Mammary epithelial cell (primary cell): ENCODE measurements around the gene SEMA3B.

Source experiments
- EZH2 ChIP-seq: IDR thresholded peaks from 2 replicates; pipeline ENCODE4 v1.6.1; 2012; ENCODE audit warnings: low read length, inconsistent platforms, borderline replicate concordance
- TF ChIP-seq, protein P1 (sequence below), 2 donors: IDR thresholded peaks in 1 of 2; conservative IDR thresholded peaks in 1 of 2; 2 replicates each; pipeline ENCODE4 v1.5.1; 2011 to 2012; ENCODE audit warnings: inconsistent platforms in 2 of 2, low read length in 2 of 2, mild to moderate bottlenecking in 2 of 2, control low read depth in 1 of 2, low read depth in 1 of 2; ENCODE audit not compliant: insufficient read depth in 1 of 2; ENCODE audit errors: extremely low read depth in 1 of 2

DNA sequence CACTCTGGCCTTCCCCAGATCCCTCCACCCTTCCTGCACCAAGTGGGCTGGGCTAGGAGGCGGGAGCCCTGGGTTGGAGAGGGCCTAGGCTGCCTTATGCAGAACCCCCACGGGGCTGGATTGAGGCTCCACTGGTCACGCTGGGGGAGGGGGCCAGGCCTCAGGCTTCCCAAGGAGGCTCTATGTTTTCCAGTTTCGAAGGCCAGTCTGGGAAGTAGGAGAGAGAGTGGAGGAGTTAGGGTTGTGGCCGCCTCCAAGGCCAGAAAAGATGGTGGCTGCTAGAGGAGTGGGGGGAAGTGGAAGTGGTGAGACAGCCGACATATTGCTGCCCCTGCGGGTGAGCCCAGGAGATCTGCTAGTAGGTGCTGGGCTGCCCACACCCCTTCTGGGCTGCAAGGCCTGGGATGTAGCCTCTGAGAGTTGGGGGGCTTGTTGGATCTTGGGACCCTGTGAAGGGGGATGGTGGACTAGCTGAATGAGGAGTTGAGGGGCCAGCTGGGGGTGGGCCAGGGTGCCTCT lies 31.8 kb upstream of the SEMA3B start:
- TF ChIP-seq, protein P1, sequence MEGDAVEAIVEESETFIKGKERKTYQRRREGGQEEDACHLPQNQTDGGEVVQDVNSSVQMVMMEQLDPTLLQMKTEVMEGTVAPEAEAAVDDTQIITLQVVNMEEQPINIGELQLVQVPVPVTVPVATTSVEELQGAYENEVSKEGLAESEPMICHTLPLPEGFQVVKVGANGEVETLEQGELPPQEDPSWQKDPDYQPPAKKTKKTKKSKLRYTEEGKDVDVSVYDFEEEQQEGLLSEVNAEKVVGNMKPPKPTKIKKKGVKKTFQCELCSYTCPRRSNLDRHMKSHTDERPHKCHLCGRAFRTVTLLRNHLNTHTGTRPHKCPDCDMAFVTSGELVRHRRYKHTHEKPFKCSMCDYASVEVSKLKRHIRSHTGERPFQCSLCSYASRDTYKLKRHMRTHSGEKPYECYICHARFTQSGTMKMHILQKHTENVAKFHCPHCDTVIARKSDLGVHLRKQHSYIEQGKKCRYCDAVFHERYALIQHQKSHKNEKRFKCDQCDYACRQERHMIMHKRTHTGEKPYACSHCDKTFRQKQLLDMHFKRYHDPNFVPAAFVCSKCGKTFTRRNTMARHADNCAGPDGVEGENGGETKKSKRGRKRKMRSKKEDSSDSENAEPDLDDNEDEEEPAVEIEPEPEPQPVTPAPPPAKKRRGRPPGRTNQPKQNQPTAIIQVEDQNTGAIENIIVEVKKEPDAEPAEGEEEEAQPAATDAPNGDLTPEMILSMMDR (conservative IDR thresholded peaks at IDR 0.05 in 1 of 2, IDR thresholded peaks at IDR 0.05 in 1 of 2; ENCODE audit: extremely low read depth in 1 of 2, insufficient read depth in 1 of 2, low read depth in 1 of 2, low read length in 2 of 2) = no peak
- TF ChIP-seq EZH2 = no peak
